Measurements from ENCODE around the gene ZNF595.
"Not testable (repeated sequence)": the region's sequence is repeated elsewhere in the genome, so short reads cannot be mapped to it uniquely, and the experiment has no call there.

DNA sequence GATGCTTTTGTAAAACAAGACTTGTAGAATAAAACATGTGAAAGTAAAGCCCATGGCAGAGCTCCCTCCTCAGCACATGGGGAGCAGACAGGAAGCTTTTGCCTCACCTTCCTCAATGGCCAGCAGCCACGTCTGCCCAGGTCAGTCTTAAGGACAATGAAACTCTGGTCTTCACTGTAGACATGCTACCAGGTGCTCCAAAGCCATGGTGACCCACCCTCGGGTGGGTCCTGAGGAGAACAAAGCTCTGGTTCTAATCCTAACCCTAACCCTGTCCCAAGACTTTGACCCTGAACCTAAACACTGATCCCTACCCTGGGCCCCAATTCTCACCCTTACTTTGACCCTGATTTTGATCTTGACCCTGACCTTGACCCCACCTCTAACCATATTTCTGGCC lies 30.2 kb upstream of the ZNF595 start:
- TF ChIP-seq, protein P1, sequence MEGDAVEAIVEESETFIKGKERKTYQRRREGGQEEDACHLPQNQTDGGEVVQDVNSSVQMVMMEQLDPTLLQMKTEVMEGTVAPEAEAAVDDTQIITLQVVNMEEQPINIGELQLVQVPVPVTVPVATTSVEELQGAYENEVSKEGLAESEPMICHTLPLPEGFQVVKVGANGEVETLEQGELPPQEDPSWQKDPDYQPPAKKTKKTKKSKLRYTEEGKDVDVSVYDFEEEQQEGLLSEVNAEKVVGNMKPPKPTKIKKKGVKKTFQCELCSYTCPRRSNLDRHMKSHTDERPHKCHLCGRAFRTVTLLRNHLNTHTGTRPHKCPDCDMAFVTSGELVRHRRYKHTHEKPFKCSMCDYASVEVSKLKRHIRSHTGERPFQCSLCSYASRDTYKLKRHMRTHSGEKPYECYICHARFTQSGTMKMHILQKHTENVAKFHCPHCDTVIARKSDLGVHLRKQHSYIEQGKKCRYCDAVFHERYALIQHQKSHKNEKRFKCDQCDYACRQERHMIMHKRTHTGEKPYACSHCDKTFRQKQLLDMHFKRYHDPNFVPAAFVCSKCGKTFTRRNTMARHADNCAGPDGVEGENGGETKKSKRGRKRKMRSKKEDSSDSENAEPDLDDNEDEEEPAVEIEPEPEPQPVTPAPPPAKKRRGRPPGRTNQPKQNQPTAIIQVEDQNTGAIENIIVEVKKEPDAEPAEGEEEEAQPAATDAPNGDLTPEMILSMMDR (IDR thresholded peaks at IDR 0.05), result not testable (repeated sequence)
- not testable (repeated sequence) for TF ChIP-seq EP300, POLR2A (IDR thresholded peaks at IDR 0.05)
